HepG2 (cell line): ENCODE results near the gene USH2A.

Experiments used
- ATF7-NPFF ChIP-seq: sonication (generic); formaldehyde crosslinking; IDR thresholded peaks from 2 replicates; pipeline ENCODE4 v1.8.1; 2023; ENCODE audit warnings: mild to moderate bottlenecking, low read depth, missing genetic modification reagents, moderate library complexity
- HDAC6 ChIP-seq: fragments of 200-600 bp; sonication (generic); IDR thresholded peaks from 2 replicates; pipeline ENCODE4 v1.7.0; 2017; ENCODE audit warnings: mild to moderate bottlenecking, antibody characterized with exemption, low read length, low read depth
- MED1 ChIP-seq: sonication (generic); formaldehyde crosslinking; IDR thresholded peaks from 2 replicates; pipeline ENCODE4 v1.4.0; 2020; ENCODE audit warnings: missing genetic modification reagents
- RELA ChIP-seq: sonication (generic); formaldehyde crosslinking; IDR thresholded peaks from 2 replicates; pipeline ENCODE4 v1.4.0; 2020; ENCODE audit warnings: missing genetic modification reagents
- TAF1 ChIP-seq: sonication (generic); formaldehyde crosslinking; IDR thresholded peaks from 2 replicates; pipeline ENCODE4 v1.4.0; 2020; ENCODE audit warnings: missing genetic modification reagents
- ZBTB7A ChIP-seq: sonication (generic); formaldehyde crosslinking; IDR thresholded peaks from 2 replicates; pipeline ENCODE4 v1.8.0; 2022; ENCODE audit warnings: mild to moderate bottlenecking, missing genetic modification reagents
- ZNF607 ChIP-seq: sonication (generic); formaldehyde crosslinking; IDR thresholded peaks from 2 replicates; pipeline ENCODE4 v1.5.1; 2020; ENCODE audit warnings: missing genetic modification reagents, mild to moderate bottlenecking, borderline replicate concordance

- TF ChIP-seq TAF1 (CRISPR knock-in tag) = no peak
- no peak for TF ChIP-seq ATF7-NPFF (CRISPR knock-in tag)
- TF ChIP-seq ZNF607 = no peak
- no peak for TF ChIP-seq RELA (CRISPR knock-in tag)
- no peak for TF ChIP-seq ZBTB7A (CRISPR knock-in tag)
- no peak for TF ChIP-seq HDAC6
- no peak for TF ChIP-seq MED1
These were observed 828.0 kb downstream of the USH2A start for GRCh38 chr1:215595231-215595630.
